Duodenal mucosa (tissue), 2 donors: ENCODE results near the gene FRS2.

ENCODE experiments used
- H3K27ac ChIP-seq: one replicate; pipeline ENCODE4 v1.7.0; 2013; ENCODE audit warnings: low read depth, low read length
- H3K27me3 ChIP-seq, 2 donors: one replicate each; pipeline ENCODE4 v1.7.0; 2013; ENCODE audit warnings: low read length in 2 of 2, control low read depth in 1 of 2; ENCODE audit not compliant: insufficient read depth in 2 of 2, control insufficient read depth in 1 of 2
- H3K36me3 ChIP-seq, 2 donors: one replicate each; pipeline ENCODE4 v1.7.0; 2013; ENCODE audit warnings: low read length in 2 of 2, control low read depth in 1 of 2; ENCODE audit not compliant: insufficient read depth in 2 of 2, control insufficient read depth in 1 of 2
- H3K4me1 ChIP-seq, 2 donors: one replicate each; pipeline ENCODE4 v1.7.0; 2013; ENCODE audit warnings: low read length in 2 of 2, control low read depth in 1 of 2; ENCODE audit not compliant: insufficient read depth in 2 of 2, control insufficient read depth in 1 of 2
- H3K4me3 ChIP-seq, 2 donors: one replicate each; pipeline ENCODE4 v1.7.0; 2013; ENCODE audit warnings: low read length in 2 of 2, low read depth in 1 of 2
- H3K9ac ChIP-seq, 2 donors: one replicate each; pipeline ENCODE4 v1.7.0; 2013; ENCODE audit warnings: low read length in 2 of 2, low read depth in 1 of 2
- H3K9me3 ChIP-seq, 2 donors: one replicate each; pipeline ENCODE4 v1.7.0; 2013; ENCODE audit warnings: low read length in 2 of 2, control low read depth in 1 of 2; ENCODE audit not compliant: control insufficient read depth in 1 of 2

The FRS2 gene

GRCh38 chr12:69511469-69512267, 41.5 kb downstream of the FRS2 start:
- H3K4me1 ChIP-seq, result peaks cover 0 to 4% of the 10 kb centered on the region in 2 donors
- no peak overlapping the region for H3K9ac ChIP-seq
- no peaks in the 10 kb centered on the region for H3K36me3 ChIP-seq
- H3K9me3 ChIP-seq, result no peaks in the 10 kb centered on the region
- H3K27ac ChIP-seq, result no peak overlapping the region
- H3K4me3 ChIP-seq, result no peak overlapping the region
- H3K27me3 ChIP-seq, result no peaks in the 10 kb centered on the region

DNA sequence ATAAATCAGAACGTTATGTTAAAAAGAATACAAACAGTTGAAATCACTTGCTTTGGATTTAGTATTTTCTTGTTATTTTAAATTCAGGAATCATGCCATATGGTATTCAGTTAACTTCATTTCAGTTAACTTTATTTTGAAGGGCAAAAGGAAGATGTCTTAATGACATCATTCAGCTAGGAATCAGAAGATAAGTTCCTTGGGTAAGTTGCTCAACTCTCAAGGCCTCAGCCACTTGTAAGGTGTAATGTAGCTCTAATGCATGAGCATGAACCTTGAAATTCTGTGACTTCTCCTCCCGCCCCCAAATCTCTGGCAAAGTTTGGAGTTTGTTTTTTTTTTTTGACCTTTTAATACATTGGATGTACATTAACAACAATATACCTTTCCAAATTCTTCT, 42.6 kb downstream of the FRS2 start:
- no peak overlapping the region for H3K9ac ChIP-seq
- no peaks in the 10 kb centered on the region for H3K9me3 ChIP-seq
- H3K36me3 ChIP-seq, result no peaks in the 10 kb centered on the region
- H3K27ac ChIP-seq, result no peak overlapping the region
- peaks cover 0 to 4% of the 10 kb centered on the region in 2 donors for H3K4me1 ChIP-seq
- no peaks in the 10 kb centered on the region for H3K27me3 ChIP-seq
- no peak overlapping the region for H3K4me3 ChIP-seq

DNA sequence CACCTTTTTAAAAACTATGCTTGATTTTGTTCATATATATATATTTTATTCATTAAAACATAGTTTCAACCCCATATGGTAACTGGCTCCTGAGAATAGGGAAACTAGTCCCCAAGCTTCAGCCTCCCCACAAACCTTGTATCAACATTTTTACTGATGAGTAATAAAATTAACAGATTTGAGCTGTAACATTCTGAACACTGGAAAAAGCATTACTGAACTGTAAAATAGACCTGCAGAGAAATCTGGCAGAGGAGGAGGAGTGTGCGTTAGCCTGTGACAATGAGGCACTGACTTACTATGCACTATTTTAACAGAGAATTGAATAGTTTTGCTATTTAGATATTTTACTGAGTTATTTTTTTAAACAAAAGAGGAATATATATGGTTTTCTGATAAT, 43.1 kb downstream of the FRS2 start:
- Histone ChIP-seq H3K9ac (no peak overlapping the region), H3K9me3 (no peaks in the 10 kb centered on the region), H3K4me1 (peaks cover 0 to 4% of the 10 kb centered on the region in 2 donors), H3K36me3 (no peaks in the 10 kb centered on the region), H3K27me3 (no peaks in the 10 kb centered on the region), H3K4me3 (no peak overlapping the region), H3K27ac (no peak overlapping the region)

DNA sequence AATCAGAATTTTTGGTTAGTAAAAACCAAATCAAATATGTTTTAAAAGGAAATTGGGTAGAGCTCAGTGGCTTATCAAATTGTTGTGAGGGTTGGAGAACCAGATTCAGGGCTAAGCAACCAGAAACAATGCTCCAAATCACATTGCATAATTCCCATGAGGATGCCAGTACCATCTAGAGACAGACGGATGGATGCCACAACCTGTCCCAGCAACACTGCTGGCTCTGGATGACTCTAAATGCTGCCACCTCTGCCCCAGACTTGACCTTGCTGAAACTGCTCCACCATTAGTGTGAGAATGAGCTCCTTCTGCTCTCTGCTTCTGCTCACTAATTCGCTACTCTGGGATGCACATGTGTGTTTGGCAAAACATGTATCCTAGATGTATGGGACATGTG, 43.9 kb downstream of the FRS2 start:
- no peaks in the 10 kb centered on the region for H3K9me3 ChIP-seq
- H3K27ac ChIP-seq, result no peak overlapping the region
- peaks cover 0 to 4% of the 10 kb centered on the region in 2 donors for H3K4me1 ChIP-seq
- no peak overlapping the region for H3K4me3 ChIP-seq
- no peak overlapping the region for H3K9ac ChIP-seq
- H3K36me3 ChIP-seq, result no peaks in the 10 kb centered on the region
- no peaks in the 10 kb centered on the region for H3K27me3 ChIP-seq

GRCh38 chr12:69514845-69515244, 44.7 kb downstream of the FRS2 start:
- H3K27ac ChIP-seq, result no peak overlapping the region
- no peaks in the 10 kb centered on the region for H3K9me3 ChIP-seq
- no peak overlapping the region for H3K4me3 ChIP-seq
- peaks cover 0 to 4% of the 10 kb centered on the region in 2 donors for H3K4me1 ChIP-seq
- H3K27me3 ChIP-seq, result no peaks in the 10 kb centered on the region
- H3K36me3 ChIP-seq, result no peaks in the 10 kb centered on the region
- H3K9ac ChIP-seq, result no peak overlapping the region

DNA sequence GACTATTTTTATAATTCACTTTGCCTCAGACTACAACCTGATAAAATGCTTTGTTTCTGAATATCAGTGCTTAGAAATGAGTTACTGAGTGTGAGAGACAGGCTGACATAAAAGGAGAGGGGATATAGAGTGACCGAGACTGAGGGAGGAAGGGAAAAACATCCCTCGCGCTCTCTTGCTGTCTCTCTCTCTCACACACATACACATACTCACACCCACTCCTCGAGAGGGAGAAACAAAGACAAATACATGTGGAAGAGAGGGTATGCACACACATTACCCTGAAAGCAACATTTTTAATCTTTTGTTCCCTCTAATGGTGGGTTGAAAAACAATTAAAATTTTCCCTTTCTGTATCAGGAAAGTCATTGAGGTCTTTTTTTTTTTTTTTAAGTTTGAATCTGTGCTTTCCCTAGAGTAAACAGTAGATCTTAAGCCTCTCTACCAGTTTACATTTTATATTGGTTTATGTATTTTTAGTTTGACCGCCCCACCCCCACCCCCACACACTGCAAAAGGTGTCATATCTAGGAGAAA, 45.3 kb downstream of the FRS2 start:
- H3K4me1 ChIP-seq, result peaks cover 0 to 3% of the 10 kb centered on the region in 2 donors

DNA sequence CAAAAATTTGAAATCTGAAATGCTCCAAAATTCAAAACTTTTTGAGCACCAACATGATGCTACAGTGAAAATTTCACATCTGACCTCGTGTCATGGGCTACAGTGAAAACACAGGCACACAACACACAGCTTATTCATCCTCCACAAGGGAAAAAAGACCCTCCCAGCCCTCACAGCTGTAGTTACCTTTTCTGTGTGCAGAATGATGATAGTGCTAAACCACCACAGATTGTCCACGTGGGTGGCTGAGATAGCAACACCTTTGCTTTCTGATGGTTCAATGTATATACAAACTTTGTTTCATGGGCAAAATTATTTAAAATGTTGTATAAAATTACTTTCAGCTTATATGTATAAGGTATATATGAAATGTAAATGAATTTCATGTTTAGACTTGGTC, 46.8 kb downstream of the FRS2 start:
- Histone ChIP-seq H3K4me1 (no peaks in the 10 kb centered on the region), H3K9me3 (peaks cover 0 to 1% of the 10 kb centered on the region in 2 donors), H3K36me3 (no peaks in the 10 kb centered on the region), H3K27me3 (no peaks in the 10 kb centered on the region), H3K4me3 (no peak overlapping the region), H3K9ac (no peak overlapping the region), H3K27ac (no peak overlapping the region)

More for the DNA sequence above, 45.3 kb downstream of the FRS2 start:
- H3K27me3 ChIP-seq, result no peaks in the 10 kb centered on the region
- H3K27ac ChIP-seq, result no peak overlapping the region
- no peak overlapping the region for H3K4me3 ChIP-seq
- H3K9me3 ChIP-seq, result no peaks in the 10 kb centered on the region
- no peak overlapping the region for H3K9ac ChIP-seq
- H3K36me3 ChIP-seq, result no peaks in the 10 kb centered on the region

DNA sequence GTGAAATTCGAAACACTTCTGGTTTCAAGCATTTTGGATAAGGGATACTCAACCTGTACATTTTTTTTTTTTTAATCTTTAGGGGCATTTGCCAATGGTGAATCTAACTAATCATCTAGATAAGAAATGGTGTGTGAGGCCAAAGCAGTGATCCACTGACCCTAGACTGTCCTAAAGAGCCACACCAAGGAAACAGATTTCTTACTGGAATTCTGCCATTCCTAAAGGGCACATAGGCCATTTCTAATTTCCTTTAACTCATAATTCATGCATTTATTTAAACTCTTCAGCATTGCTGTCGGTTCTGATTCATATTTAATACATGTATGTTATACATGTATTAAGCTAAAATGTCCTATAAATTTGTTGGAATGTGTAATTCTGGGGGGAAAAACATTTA, 47.2 kb downstream of the FRS2 start:
- no peak overlapping the region for H3K4me3 ChIP-seq
- H3K27ac ChIP-seq, result no peak overlapping the region
- H3K9ac ChIP-seq, result no peak overlapping the region
- no peaks in the 10 kb centered on the region for H3K36me3 ChIP-seq
- H3K27me3 ChIP-seq, result no peaks in the 10 kb centered on the region
- H3K9me3 ChIP-seq, result peaks cover 1 to 6% of the 10 kb centered on the region in 2 donors
- H3K4me1 ChIP-seq, result no peaks in the 10 kb centered on the region

DNA sequence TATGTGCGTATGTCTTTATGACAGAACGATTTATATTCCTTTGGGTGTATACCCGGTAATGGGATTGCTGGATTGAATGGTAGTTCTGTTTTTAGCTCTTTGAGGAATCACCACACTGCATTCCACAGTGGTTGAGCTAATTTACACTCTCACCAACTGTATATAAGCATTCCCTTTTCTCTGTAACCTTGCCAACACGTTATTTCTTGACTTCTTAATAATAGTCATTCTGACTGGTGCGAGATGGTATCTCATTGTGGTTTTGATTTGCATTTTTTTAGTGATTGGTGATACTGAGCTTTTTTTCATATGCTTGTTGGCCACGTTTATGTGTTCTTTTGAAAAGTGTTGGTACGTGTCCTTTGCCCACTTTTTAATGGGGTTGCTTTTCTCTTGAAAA, 49.7 kb downstream of the FRS2 start:
- no peaks in the 10 kb centered on the region for H3K4me1 ChIP-seq
- no peaks in the 10 kb centered on the region for H3K27me3 ChIP-seq
- peaks cover 6 to 9% of the 10 kb centered on the region in 2 donors for H3K9me3 ChIP-seq
- no peak overlapping the region for H3K27ac ChIP-seq
- H3K36me3 ChIP-seq, result no peaks in the 10 kb centered on the region
- H3K9ac ChIP-seq, result no peak overlapping the region
- no peak overlapping the region for H3K4me3 ChIP-seq

- no peak overlapping the region for H3K27ac ChIP-seq
- H3K9ac ChIP-seq, result no peak overlapping the region
- no peaks in the 10 kb centered on the region for H3K36me3 ChIP-seq
- peaks cover 6 to 9% of the 10 kb centered on the region in 2 donors for H3K9me3 ChIP-seq
- H3K27me3 ChIP-seq, result no peaks in the 10 kb centered on the region
- H3K4me3 ChIP-seq, result no peak overlapping the region
- H3K4me1 ChIP-seq, result no peaks in the 10 kb centered on the region
These were observed 53.5 kb downstream of the FRS2 start for GRCh38 chr12:69523433-69524330.
